HG03039 (cell line): Measurements from ENCODE around the gene ARHGEF28.

ENCODE experiments used
- ATAC-seq: cut with Tn5 transposase; IDR thresholded peaks from one replicate; pipeline ENCODE4 v1.9.1; 2021; ENCODE audit warnings: mild to moderate bottlenecking, moderate library complexity; ENCODE audit not compliant: unreplicated experiment

Gene ARHGEF28

DNA sequence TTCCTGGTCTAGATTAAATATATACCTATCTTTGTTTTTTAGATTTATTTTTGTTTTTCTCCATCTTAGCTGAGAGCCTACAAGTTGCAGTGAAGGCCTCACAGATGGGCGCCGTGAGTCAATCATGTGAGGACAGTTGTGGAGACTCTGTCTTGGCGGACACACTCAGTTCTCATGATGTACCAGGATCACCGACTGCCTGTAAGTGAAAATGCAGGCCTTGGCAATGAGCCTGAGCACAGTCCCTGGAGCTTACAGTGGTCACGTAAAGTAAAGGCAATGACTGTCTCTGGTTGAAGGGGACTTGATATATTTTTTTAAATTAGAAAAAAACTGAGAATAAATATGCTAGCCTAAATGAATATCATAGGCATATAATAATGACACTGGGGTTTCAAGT lies 271.9 kb downstream of the ARHGEF28 start:
- ATAC-seq: no peak

DNA sequence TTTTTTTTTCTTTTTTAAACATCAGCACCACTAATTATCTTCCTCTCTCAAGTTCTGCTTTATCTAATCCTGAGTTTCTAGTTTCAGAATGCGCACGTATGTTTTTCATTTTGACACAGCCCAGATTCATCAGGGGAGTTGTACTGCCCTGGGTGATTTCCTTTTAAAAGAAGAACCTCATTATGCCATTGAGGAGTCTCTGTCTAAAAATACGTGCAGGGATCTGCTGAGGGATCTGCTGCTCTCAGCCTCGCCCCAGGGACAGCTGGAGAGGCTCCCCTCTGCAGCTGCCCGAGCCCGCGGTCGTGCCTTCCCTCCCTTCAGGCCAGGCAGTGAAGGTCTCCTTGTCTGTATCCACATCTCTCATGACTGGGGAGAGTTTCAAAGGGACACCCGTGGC lies 273.1 kb downstream of the ARHGEF28 start:
- ATAC-seq: peak; percentile 70

DNA sequence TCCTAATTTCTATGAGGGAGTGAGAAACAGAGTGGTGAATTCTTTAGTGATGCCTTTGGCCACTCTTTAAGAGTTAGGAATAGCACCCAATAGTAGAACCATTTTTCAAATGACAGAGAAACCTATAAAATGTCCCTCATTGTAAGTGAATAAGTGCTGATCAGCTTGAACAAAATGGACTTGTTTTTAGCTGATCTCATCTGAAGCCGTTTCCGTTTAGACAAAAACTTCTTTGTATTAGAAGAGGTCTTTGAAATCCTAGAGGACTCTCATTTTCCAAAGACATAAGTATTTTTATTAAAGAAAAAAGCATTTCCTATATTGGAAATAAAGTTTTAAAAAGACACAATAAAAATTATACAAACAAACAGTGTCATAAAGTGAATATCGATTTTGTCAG lies 273.9 kb downstream of the ARHGEF28 start:
- no peak for ATAC-seq

DNA sequence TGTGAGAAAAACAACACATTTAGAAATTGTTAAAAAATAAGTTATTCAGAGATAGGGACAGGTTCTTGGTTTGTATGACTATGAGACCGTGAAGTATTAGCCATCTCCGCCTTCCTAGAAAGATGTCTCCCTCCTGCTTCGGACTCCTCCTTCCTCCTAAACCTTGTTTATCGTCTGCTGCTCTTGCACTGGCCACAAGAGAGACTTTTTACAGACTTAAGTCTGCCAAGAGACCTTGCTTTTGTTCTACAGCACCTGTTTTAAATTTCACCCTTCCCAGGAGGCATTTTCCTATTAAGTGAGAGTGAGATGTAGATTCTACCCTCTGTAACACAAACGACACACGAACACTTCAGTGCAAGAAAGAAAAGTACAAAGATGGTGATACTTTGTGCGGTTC lies 274.6 kb downstream of the ARHGEF28 start:
- no peak for ATAC-seq

DNA sequence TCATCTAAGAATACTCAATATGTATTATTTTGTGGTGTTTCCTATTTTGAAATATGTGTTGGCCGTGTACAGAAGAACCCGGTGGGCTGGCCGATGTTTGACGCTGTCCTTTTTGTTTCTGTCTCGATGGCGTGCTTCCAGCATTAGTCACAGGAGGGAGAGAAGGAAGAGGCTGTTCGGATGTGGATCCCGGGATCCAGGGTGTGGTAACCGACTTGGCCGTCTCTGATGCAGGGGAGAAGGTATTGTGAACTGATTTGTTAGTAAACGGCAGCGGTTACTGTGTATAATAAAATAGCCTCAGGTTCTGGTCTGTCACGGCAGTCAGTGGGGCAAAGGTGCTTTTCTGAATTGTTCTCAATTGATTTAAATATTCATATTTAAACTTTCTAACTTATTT lies 275.0 kb downstream of the ARHGEF28 start:
- no peak for ATAC-seq

DNA sequence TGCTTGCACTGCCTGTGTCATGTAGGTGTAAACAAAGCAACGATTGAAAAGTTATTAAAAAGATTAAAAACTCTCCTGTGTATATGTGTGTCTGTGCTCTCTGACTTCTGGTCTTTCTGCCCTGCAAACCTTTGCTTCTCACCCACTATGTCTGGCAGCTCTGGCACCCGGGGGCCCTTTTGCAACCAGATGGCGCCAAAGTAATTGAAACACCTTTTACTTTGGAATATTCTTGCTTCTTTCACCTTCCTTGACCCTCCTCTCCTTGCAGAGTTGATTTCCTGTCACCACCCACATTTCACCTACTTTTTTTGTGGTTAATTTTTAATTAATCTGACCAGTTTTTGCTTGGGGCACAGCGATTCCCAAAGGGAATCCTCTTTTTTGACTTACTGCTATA lies 275.5 kb downstream of the ARHGEF28 start:
- no peak for ATAC-seq

DNA sequence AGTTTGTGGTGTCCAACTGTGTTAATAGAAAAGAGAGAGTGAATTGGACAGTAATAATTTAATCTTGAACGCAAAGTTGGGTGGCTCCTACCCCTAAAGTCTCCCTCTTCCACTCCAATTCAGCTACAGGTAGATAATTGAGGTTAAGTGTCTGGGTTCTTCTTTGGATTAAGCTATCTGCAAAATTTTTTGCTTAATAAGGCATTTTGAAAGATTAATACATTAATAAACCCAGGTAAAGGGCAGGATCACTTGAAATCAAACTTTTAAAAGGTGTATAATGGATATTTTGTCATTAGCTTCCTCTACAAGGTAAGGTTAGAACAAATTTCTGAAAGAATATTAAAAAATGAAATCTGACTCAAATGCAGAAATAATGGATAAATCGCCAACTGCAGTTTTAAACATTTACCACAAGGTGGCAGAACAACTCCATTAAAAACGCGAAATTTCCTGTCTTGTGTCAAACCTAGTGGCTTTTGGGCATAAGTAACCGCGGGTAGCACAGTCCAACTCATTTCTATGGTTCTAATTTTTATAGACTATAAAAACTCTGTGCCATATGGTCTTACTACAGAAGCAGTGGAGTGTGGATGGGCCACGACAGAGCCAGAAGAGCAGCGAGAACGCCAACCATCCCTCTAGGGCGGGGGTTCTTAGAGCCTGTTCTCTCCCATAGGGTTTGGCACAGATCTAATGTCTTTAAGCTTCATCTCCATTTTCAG lies 276.5 kb downstream of the ARHGEF28 start:
- ATAC-seq: no peak

DNA sequence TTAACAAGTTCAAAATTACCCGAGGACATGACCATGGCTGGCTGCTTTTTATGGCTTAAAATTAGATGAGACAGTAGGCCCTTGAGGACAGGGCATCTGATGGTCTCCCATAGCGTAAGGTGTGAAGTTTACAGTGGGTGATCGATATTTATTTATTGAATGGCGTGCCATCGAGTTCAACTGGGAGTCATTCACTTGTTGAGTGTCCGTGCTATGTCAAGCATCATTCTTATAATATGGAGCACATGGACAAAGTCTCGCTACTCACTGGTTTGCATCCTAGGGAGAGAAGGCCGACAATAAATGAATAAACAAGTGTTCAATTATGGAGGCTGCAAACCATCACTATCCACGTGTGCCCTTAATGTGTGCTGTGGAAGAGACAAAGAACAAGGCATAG lies 277.2 kb downstream of the ARHGEF28 start:
- ATAC-seq: no peak

DNA sequence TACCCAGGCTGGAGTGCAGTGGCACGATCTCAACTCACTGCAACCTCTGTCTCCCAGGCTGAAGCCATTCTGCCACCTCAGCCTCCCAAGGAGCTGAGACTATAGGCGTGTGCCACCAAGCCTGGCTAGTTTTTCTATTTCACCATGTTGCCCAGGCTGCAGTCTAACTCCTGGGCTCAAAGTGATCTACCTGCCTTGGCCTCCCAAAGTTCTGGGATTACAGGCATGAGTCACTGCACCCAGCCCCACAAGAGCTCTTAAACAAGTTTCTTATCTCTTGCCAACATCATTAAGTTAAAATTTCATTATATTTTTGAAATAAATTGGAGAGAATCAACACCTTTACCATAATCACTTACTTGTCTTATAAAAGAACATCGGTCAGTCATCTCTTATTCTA lies 280.3 kb downstream of the ARHGEF28 start:
- no peak for ATAC-seq

DNA sequence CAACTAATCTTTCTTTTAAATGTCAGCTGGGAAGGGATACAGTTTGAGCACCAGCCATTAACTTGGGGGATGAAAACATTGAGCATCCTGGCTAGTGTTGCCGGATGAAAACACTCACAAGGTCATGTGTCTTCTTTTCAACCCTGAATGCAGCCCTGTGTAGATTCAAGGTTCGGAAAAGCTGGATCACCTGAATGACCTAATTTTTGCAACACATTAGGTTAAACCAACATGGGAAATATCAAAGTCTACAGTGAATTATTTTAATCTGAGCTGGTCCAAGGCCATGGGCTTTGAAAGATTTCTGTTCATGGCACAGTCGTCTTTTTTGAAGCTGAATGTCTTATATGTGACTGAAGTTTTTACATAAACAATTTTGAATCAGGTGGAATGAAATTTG lies 281.2 kb downstream of the ARHGEF28 start:
- no peak for ATAC-seq

DNA sequence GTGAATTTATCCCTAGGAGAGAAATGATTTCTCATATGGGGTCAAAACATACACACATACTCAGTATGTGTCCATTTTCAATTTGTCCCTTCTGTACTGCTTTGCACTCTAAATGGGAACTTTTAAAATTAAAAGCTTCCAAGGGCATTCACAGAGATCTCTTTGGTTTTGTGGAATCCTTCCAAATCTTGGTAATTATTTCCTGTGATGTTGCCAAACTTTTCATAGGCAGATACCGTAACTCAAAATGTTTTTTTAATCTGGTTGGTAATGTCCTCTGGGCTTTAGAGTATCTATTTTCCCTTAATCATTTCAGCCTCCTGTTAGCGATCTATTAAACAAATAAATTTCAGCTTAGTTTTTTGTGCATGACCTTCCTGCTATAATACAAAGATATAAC lies 282.4 kb downstream of the ARHGEF28 start:
- ATAC-seq: no peak

DNA sequence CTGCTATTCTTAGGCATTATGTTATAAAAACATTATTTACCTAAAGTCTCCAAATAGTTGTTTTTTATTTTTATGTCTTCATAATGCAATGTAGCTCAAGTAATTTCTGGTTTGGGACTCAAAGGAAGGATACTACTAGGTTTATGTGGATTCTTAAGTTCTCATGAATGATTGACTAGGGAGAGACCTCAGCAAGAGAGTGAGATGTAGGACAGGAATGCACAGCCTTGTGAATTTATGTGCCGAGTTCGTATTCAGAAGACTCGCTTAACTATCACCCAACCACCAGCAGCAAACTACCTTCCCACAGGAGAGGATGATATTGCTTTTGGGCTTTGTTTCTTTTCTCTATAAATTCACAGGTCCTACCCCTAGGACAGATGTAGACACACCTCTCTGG lies 282.9 kb downstream of the ARHGEF28 start:
- ATAC-seq: no peak

DNA sequence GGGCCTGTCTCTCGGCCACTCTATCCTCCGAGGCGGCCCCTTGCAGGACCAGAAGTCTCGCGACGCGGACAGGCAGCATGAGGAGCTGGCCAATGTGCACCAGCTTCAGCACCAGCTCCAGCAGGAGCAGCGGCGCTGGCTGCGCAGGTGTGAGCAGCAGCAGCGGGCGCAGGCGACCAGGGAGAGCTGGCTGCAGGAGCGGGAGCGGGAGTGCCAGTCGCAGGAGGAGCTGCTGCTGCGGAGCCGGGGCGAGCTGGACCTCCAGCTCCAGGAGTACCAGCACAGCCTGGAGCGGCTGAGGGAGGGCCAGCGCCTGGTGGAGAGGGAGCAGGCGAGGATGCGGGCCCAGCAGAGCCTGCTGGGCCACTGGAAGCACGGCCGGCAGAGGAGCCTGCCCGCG lies 283.5 kb downstream of the ARHGEF28 start:
- no peak for ATAC-seq

DNA sequence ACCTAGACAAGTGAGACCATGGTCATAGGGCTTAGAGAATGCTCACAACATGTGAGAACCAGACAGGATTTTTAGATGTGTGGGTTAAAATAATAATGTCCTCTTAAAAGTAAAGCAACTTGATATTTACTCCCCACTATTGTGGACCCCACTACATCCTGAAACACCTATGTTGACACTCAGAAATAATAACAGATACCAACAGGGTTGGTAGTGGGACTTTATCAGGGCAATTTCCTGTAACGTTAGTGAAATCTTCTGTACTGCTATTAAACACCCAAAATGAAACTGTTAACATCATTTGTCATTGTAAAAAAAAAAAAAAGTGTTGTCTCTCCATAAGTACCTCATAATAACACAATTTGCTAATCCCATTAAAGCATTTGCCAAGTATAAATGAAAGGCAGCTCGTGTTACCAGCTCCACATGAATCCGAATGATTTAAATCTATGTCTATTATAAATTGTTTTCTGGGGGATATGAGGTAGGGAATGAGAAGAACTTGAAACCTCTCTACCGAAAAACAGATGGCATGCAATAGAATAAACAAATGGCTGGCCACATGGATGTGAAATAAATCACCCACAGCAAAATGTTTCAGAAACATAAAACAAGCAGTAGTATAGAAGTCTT lies 285.9 kb downstream of the ARHGEF28 start:
- no peak for ATAC-seq

DNA sequence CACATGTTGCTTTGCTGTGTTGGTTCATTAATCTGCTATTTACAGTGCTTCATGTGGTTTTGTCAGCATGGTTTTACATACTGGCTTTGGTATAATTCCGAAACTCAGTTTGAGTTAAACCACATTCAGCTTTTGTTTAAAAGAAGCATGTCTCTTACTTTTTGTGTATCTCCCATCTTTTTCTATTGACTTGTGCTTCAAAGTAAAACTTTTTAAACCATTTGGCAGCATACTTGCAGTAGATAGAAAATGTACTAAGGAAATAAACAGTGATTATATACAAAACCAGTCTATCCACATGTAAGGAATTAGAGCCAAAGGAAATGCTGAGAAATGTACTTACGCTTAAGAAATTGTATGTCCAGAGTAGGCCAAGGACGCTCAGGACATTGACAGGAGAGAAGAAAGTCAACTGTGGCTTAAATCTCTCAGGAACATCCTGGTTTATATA lies 286.9 kb downstream of the ARHGEF28 start:
- ATAC-seq: no peak

DNA sequence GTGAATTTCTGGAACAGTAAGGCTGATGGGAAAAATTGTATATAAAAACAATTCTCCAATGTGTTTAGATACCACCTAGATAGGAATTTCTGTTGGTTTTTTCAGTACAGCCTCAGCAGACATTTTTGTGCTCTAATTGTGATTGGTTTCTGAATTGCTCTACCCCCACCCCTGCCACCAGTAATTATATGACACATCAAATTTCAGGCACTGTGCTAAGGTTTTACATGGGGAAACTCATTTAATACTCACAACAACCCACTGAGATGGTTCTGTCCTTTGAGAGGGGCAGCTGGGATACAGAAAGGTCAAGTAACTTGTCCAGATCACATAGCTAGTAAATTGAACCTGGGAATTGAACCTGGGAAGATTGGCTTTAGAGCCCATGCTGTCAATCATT lies 288.0 kb downstream of the ARHGEF28 start:
- no peak for ATAC-seq

DNA sequence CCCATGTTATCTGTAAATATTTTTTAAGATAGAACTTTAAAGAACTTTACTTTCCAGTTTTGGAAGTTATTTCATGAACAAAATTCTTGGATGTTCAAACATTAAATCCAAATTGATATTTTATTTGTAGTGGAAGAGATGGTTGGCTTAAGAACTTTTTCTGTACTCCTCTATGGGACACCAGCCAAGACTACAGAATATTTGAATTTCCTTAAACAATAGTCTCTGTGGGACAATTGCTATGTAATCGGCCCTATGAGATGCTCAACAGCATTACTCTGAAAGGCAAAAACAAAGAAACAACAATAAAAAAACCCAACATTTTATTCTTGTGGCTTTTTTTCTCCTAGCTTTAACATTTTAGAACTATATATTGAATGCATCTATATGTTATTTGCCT lies 289.3 kb downstream of the ARHGEF28 start:
- ATAC-seq: no peak

DNA sequence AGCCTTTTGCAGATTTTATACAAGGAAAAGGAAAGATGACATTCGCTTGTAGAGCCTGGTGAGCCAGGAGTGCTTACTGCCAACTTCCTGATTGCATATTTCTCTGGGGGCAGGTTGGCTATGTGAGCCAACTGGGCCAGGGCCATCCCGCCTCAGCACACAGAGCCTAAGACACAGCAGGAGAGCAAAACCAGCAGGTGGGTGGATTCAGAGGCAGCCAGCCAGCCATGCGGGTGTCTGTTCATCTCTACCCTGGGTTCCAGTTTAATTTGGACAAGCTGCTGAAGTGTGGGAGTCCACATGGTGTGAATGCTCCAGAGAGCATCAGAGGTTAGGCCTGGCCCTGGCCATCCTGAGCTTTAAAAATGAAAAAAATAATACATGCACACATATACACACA lies 291.4 kb downstream of the ARHGEF28 start:
- no peak for ATAC-seq

DNA sequence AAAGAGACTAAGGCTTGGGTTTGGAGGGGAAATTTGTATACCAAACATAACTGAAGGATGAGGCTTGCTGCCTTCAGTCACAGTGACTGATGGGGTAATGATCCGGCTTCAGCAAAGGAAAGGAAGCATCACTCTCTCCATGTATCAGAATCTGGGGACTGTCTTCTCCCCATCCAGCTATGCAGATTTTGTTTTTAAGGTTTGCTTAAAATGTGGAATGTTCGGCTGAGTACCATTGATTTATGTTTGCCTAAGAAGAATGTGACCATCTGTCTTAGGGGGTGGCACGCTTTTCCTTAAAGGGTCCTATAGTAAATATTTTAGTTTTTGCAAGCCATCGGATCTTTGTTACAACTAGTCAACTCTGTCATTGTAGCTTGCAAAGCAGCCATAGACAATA lies 291.9 kb downstream of the ARHGEF28 start:
- ATAC-seq: no peak

DNA sequence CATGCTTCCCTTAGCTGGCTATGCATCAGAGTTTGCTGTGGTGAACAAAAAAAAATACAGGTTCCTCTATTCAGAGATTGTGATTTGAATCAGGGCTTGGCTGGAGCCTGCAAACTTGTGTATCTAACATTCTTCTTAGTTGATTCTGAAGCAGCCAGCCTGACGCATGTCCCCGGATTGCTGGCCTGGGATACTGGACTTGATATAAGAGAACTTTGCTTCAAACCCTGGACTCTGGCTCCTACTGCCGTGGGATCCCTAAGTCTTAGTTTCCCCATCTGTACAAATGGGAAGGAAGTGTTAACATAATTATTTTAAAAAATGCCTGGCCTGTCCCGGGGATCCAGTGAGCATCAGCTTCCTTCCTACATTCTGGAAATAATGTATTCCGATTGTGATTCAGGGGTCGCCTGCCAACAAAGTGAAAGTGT lies 292.8 kb downstream of the ARHGEF28 start:
- no peak for ATAC-seq

DNA sequence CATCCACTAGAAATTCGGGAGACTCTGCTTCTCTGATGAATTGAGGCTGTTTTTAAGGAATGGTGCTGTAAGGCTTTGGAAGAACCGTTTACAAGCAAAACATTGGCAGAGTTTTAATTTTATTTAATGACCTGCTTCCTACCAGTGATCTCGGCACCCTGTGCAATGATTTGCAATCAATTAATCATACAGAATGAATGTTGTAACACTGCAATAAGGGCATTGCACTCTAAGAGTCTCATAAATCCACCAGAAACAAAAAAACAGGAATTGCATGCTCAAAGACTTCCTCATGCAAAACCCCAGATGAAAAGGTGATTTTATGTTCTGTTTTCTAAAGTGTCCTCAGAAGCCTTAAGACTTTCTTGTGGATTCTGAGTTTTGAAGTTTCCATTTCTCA lies 295.7 kb downstream of the ARHGEF28 start:
- ATAC-seq: no peak

DNA sequence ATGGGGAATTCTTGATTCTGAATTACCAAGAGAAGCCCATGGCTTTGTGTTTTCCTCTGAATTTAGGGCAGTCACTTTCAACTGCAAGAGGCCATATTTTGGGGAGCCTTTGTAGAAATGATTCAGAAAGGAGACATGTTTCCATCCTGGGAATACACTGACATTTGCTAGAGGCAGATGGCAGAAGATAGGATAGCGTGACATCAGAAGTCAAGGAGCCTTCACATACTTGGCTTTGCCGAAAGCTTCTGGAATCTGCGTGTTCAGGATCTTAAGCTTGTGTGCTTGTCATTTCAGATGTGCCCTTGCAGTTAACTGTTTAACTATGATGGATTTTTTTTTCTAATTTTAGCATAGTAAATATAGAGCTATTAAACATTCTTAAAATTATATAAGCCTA lies 296.2 kb downstream of the ARHGEF28 start:
- ATAC-seq: no peak
